ENCODE data around the gene ALLC. TPM values are rescaled to one million over a fixed set of nuclear protein-coding genes. Genes with fewer than 3 reads are reported as not detected.

ALLC gene
- total RNA-seq, 2 donors from 2014 or later: 5.2 TPM; not detected in 1

GRCh38 chr2:3712424-3712823 lies 54.4 kb downstream of the ALLC start:
- H3K4me1 ChIP-seq (replicated peaks): no peaks in the 10 kb centered on the region
- no peak overlapping the region for H3K4me3 ChIP-seq
- H3K36me3 ChIP-seq: no peaks in the 10 kb centered on the region
- H3K27me3 ChIP-seq (replicated peaks; ENCODE audit: insufficient read depth): no peaks in the 10 kb centered on the region
- no peak for TF ChIP-seq CTCF (IDR thresholded peaks at IDR 0.05)
- intact Hi-C loops (cut with DNase I): no loop called here
- H3K9me3 ChIP-seq: no peaks in the 10 kb centered on the region
- no peak overlapping the region for H3K27ac ChIP-seq
- WGBS: 29% methylated on average over 3 of the region's 3 CpGs
- DNase-seq (ENCODE audit: low spot score): no peak

- no peak for DNase-seq (ENCODE audit: low spot score)
- H3K27ac ChIP-seq: no peak overlapping the region
- no peaks in the 10 kb centered on the region for H3K4me1 ChIP-seq (replicated peaks)
- H3K36me3 ChIP-seq: no peaks in the 10 kb centered on the region
- H3K27me3 ChIP-seq (replicated peaks; ENCODE audit: insufficient read depth): no peaks in the 10 kb centered on the region
- intact Hi-C loops (cut with DNase I): no loop called here
- WGBS: 66% methylated on average over 10 of the region's 10 CpGs
- TF ChIP-seq POLR2AphosphoS5 (IDR thresholded peaks at IDR 0.05): no peak
- TF ChIP-seq CTCF (IDR thresholded peaks at IDR 0.05): no peak
- TF ChIP-seq POLR2A (IDR thresholded peaks at IDR 0.05): no peak
- H3K4me3 ChIP-seq: no peak overlapping the region
- no peaks in the 10 kb centered on the region for H3K9me3 ChIP-seq
Measured at GRCh38 chr2:3712831-3713503, 55.0 kb downstream of the ALLC start.

GRCh38 chr2:3718679-3719078 lies 60.7 kb downstream of the ALLC start:
- H3K9me3 ChIP-seq: no peaks in the 10 kb centered on the region
- no peaks in the 10 kb centered on the region for H3K36me3 ChIP-seq
- no peaks in the 10 kb centered on the region for H3K4me1 ChIP-seq (replicated peaks)
- DNase-seq (ENCODE audit: low spot score): no peak
- WGBS: 65% methylated on average over 8 of the region's 8 CpGs
- intact Hi-C loops (cut with DNase I): no loop called here
- H3K4me3 ChIP-seq: no peak overlapping the region
- no peak for TF ChIP-seq CTCF (IDR thresholded peaks at IDR 0.05)
- TF ChIP-seq POLR2AphosphoS5 (IDR thresholded peaks at IDR 0.05): no peak
- no peak for TF ChIP-seq POLR2A (IDR thresholded peaks at IDR 0.05)
- H3K27ac ChIP-seq: no peak overlapping the region
- no peaks in the 10 kb centered on the region for H3K27me3 ChIP-seq (replicated peaks; ENCODE audit: insufficient read depth)

GRCh38 chr2:3725002-3725401 lies 67.0 kb downstream of the ALLC start:
- Histone ChIP-seq H3K9me3 (no peaks in the 10 kb centered on the region), H3K4me1 (replicated peaks) (no peaks in the 10 kb centered on the region), H3K27ac (no peak overlapping the region), H3K27me3 (replicated peaks; ENCODE audit: insufficient read depth) (peaks cover 4% of the 10 kb centered on the region), H3K36me3 (no peaks in the 10 kb centered on the region), H3K4me3 (no peak overlapping the region)
- 88% methylated on average over 11 of the region's 11 CpGs for WGBS
- no peak for DNase-seq (ENCODE audit: low spot score)
- intact Hi-C loops (cut with DNase I): no loop called here
- TF ChIP-seq POLR2A (IDR thresholded peaks at IDR 0.05) (no peak), POLR2AphosphoS5 (IDR thresholded peaks at IDR 0.05) (no peak), CTCF (IDR thresholded peaks at IDR 0.05) (no peak)

GRCh38 chr2:3725458-3726250 lies 67.7 kb downstream of the ALLC start:
- no peaks in the 10 kb centered on the region for H3K36me3 ChIP-seq
- no peaks in the 10 kb centered on the region for H3K9me3 ChIP-seq
- no peak for DNase-seq (ENCODE audit: low spot score)
- no peak overlapping the region for H3K27ac ChIP-seq
- H3K4me1 ChIP-seq (replicated peaks): no peaks in the 10 kb centered on the region
- intact Hi-C loops (cut with DNase I): no loop called here
- H3K4me3 ChIP-seq: no peak overlapping the region
- TF ChIP-seq POLR2A (IDR thresholded peaks at IDR 0.05) (no peak), POLR2AphosphoS5 (IDR thresholded peaks at IDR 0.05) (no peak), CTCF (IDR thresholded peaks at IDR 0.05) (no peak)
- WGBS: 74% methylated on average over 23 of the region's 23 CpGs
- H3K27me3 ChIP-seq (replicated peaks; ENCODE audit: insufficient read depth): peaks cover 4% of the 10 kb centered on the region

Data from prostate gland (tissue), 2 donors.